Measurements from ENCODE around the gene SPG7.
"Not testable (repeated sequence)": the region's sequence is repeated elsewhere in the genome, so short reads cannot be mapped to it uniquely, and the experiment has no call there.

SPG7 gene
- 111 to 440 (median 209) reads per million in 3 experiments for total RNA-seq

GRCh38 chr16:89507834-89508590 is at the start of gene SPG7:
SPG7 (plus strand) TSS chr16:89508403; CDS start chr16:89508418, 15 bp downstream.
- DNase-seq: peak; percentile 93

GRCh38 chr16:89458551-89458950 is 49.7 kb upstream of the SPG7 start:
- no peak for DNase-seq

GRCh38 chr16:89458967-89459366 is 49.2 kb upstream of the SPG7 start:
- no peak for DNase-seq

- no peak for DNase-seq
Observed at GRCh38 chr16:89460556-89460955, 47.6 kb upstream of the SPG7 start.

- not testable (repeated sequence) for DNase-seq
Observed at GRCh38 chr16:89461890-89462289, 46.3 kb upstream of the SPG7 start.

GRCh38 chr16:89462639-89463038 is 45.6 kb upstream of the SPG7 start:
- DNase-seq: not testable (repeated sequence)

GRCh38 chr16:89463312-89463711 is 44.9 kb upstream of the SPG7 start:
- not testable (repeated sequence) for DNase-seq

- no peak for DNase-seq
Observed at GRCh38 chr16:89466920-89467319, 41.3 kb upstream of the SPG7 start.

- DNase-seq: no peak
Observed at GRCh38 chr16:89467382-89467781, 40.8 kb upstream of the SPG7 start.

GRCh38 chr16:89472711-89473075 is 35.5 kb upstream of the SPG7 start:
- no peak for DNase-seq

- no peak for DNase-seq
Observed at GRCh38 chr16:89473136-89473712, 35.0 kb upstream of the SPG7 start.

- DNase-seq: no peak
Observed at GRCh38 chr16:89473791-89474414, 34.3 kb upstream of the SPG7 start.

- no peak for DNase-seq
Observed at GRCh38 chr16:89475144-89475543, 33.1 kb upstream of the SPG7 start.

- no peak for DNase-seq
Observed at GRCh38 chr16:89476379-89476778, 31.8 kb upstream of the SPG7 start.

GRCh38 chr16:89476811-89477261 is 31.4 kb upstream of the SPG7 start:
- no peak for DNase-seq

- DNase-seq: no peak
Observed at GRCh38 chr16:89478576-89479221, 29.5 kb upstream of the SPG7 start.

- DNase-seq: no peak
Observed at GRCh38 chr16:89481356-89481955, 26.7 kb upstream of the SPG7 start.

- no peak for DNase-seq
Observed at GRCh38 chr16:89482150-89482816, 25.9 kb upstream of the SPG7 start.

GRCh38 chr16:89482817-89483205 is 25.4 kb upstream of the SPG7 start:
- DNase-seq: no peak

GRCh38 chr16:89484041-89484501 is 24.1 kb upstream of the SPG7 start:
- peak; percentile 83 for DNase-seq

GRCh38 chr16:89484923-89485679 is 23.1 kb upstream of the SPG7 start:
- no peak for DNase-seq
